Suppressor macrophage treated with lipopolysaccharide for 1 hour (primary cell): Measurements from ENCODE around the gene ZBTB12.
"Not testable (repeated sequence)": the region's sequence is repeated elsewhere in the genome, so short reads cannot be mapped to it uniquely, and the experiment has no call there.

Source experiments
- DNase-seq, 3 donors: peaks; one replicate each; pipeline ENCODE4 v3.0.0-alpha.2; 2020 to 2022

ZBTB12 gene, protein sequence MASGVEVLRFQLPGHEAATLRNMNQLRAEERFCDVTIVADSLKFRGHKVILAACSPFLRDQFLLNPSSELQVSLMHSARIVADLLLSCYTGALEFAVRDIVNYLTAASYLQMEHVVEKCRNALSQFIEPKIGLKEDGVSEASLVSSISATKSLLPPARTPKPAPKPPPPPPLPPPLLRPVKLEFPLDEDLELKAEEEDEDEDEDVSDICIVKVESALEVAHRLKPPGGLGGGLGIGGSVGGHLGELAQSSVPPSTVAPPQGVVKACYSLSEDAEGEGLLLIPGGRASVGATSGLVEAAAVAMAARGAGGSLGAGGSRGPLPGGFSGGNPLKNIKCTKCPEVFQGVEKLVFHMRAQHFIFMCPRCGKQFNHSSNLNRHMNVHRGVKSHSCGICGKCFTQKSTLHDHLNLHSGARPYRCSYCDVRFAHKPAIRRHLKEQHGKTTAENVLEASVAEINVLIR

DNA sequence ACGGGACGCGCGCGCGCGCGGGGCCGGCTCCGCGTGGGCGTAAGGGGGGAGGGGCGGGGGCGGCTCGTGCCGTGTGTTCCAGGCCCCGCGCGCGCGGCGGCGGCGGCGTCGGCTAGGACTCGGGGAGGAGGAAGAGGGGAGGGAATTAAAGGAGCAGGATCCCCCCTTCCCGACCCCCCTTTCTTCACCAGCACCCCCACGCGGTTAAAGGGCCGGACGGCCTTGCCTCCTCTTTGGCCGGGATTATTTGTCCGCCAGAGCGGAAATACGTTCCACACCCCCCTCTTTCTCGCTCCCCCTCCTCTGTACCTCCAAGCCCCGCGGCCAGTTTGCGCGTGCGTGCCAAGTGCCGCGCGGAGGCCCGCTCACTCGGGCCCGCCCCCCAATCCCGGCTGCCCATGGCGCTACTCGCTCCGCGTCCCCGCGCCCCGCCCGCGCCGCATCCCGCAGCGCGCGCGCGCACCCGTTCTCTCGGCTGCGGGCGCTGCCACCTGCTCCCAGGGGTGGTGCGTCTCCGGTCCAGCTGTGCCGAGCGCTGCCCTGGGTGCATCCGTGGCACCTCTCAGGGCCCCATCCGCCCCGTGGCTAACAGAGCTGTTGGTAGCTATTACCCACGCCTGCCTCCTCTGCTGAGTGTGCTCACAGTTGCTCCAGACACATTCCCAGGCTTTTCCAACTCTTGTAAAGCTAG is at the start of gene ZBTB12:
ZBTB12 (minus strand) TSS at position 134 of the 691 bp plus-strand sequence. CDS start 781 bp downstream, outside the sequence.
- DNase-seq = peak; percentile 75 to 86 (median 78)

DNA sequence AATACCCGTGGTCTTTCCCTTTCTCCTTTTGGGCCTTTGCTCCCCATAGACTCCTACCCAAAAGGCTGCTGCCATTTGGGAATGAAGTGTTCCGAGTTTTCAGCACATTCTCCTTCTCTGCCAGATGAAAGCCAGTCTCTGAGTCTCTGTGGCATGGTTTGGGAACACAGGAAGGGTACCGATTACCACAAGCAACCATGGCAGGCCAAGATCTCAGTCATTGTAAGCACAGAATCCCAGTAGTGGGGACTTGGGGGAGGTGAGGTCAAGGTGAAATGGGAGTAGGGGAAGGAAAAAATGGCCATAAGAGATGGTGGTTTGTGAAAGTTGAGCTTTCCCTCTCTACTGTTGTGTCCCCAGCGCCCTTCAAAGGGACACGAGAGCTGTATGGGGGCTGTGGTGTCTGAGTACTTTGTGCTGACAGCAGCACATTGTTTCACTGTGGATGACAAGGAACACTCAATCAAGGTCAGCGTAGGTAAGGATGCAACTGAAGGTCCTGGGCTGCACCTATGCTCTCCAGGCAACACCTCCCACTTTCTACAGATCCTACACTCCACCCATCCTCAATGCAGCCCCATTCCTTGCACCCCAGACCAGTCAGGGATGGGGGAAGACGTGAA is 48.2 kb upstream of the ZBTB12 start:
- DNase-seq = no peak

DNA sequence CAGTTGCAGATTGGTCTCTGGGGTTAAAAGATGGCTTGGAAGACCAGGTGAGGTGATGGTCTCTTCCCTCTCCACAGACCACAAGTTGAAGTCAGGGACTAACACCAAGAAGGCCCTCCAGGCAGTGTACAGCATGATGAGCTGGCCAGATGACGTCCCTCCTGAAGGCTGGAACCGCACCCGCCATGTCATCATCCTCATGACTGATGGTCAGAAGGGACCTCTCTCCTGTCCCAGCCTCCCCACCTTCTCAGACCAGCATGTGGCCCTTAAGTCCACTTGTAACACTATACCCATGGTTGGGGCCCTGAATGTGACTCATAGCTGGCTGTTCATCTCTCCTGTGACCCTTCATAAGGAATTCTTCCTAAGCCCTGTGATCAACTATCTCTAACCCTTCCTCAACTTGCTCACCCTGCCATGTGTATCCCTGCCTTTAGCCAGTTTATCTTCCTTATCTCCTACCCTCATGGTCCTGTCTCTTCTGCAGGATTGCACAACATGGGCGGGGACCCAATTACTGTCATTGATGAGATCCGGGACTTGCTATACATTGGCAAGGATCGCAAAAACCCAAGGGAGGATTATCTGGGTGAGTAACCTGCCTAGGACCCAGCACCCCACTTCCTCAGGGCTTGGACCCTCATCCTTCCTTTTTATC is 47.0 kb upstream of the ZBTB12 start:
- peak; percentile 64 to 72 (median 68) for DNase-seq

DNA sequence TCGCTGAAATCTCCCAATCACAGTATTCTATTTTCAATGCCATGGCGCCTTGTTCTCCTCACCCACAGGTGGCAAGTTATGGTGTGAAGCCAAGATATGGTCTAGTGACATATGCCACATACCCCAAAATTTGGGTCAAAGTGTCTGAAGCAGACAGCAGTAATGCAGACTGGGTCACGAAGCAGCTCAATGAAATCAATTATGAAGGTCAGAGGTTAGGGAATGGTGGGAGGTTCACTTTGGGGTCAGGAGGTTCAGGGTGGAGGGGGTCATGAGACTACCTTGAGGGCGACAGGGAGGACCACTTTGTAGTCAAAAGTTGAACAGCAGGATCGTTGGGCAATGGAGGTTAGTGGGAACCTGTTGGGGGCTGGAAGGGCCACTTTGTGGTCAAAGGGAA is 46.4 kb upstream of the ZBTB12 start:
- DNase-seq = no peak

DNA sequence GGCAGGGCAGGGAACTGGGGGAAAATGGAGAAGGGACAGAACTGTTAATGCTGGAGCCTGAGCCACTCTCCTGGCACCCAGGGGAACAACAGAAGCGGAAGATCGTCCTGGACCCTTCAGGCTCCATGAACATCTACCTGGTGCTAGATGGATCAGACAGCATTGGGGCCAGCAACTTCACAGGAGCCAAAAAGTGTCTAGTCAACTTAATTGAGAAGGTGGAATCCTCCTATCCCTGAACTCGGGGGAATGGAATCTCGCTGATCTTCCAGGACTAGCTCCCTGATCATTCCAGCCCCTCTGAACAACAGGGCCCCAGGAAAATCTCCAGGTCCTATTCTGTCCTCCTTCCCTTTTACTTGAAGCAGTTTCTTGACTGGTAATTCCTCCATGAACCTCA is 46.0 kb upstream of the ZBTB12 start:
- no peak for DNase-seq

DNA sequence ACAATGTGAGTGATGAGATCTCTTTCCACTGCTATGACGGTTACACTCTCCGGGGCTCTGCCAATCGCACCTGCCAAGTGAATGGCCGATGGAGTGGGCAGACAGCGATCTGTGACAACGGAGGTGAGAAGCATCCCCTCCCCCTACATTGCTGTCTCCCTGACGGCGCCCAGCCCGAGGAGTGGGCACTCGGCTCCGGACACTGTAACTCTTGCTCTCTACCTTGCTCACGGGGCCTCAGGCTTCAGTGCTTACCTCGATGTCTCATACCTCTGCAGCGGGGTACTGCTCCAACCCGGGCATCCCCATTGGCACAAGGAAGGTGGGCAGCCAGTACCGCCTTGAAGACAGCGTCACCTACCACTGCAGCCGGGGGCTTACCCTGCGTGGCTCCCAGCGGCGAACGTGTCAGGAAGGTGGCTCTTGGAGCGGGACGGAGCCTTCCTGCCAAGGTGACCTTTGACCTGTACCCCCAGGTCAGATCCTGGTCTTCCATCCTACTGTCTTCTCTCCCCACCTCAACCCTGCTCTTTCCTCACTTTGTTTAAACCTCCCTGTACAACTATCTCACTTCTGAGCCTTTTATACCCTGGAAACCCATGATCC is 45.3 kb upstream of the ZBTB12 start:
- DNase-seq = no peak

DNA sequence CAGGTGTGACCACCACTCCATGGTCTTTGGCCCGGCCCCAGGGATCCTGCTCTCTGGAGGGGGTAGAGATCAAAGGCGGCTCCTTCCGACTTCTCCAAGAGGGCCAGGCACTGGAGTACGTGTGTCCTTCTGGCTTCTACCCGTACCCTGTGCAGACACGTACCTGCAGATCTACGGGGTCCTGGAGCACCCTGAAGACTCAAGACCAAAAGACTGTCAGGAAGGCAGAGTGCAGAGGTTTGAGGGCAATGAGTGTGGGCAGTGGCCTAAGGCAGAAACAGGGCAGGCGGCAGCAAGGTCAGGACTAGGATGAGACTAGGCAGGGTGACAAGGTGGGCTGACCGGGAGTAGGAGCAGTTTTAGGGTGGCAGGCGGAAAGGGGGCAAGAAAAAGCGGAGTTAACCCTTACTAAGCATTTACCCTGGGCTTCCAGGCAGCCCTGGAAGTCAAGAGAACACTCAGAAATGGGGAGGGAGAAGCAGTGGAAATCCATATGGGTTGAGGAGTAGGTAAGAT is 44.5 kb upstream of the ZBTB12 start:
- DNase-seq = no peak

DNA sequence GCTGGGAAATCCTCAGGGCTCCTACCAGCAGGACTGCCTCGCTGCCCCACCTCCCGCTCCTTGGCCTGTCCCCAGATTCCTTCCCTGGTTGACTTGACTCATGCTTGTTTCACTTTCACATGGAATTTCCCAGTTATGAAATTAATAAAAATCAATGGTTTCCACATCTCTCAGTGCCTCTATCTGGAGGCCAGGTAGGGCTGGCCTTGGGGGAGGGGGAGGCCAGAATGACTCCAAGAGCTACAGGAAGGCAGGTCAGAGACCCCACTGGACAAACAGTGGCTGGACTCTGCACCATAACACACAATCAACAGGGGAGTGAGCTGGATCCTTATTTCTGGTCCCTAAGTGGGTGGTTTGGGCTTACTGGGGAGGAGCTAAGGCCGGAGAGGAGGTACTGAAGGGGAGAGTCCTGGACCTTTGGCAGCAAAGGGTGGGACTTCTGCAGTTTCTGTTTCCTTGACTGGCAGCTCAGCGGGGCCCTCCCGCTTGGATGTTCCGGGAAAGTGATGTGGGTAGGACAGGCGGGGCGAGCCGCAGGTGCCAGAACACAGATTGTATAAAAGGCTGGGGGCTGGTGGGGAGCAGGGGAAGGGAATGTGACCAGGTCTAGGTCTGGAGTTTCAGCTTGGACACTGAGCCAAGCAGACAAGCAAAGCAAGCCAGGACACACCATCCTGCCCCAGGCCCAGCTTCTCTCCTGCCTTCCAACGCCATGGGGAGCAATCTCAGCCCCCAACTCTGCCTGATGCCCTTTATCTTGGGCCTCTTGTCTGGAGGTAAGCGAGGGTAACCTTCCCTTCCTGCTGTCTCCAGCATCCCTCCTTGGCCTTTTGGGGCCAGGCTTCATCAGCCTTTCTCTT is 43.9 kb upstream of the ZBTB12 start, which contains the start of gene CFB:
CFB (plus strand) TSS at position 589 of the 863 bp plus-strand sequence; CDS start at position 716, 127 bp downstream.
- peak; percentile 86 to 92 (median 90) for DNase-seq

DNA sequence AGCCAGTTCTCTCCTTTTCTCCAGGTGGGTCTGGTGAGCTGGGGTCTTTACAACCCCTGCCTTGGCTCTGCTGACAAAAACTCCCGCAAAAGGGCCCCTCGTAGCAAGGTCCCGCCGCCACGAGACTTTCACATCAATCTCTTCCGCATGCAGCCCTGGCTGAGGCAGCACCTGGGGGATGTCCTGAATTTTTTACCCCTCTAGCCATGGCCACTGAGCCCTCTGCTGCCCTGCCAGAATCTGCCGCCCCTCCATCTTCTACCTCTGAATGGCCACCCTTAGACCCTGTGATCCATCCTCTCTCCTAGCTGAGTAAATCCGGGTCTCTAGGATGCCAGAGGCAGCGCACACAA is 43.2 kb upstream of the ZBTB12 start:
- no peak for DNase-seq

DNA sequence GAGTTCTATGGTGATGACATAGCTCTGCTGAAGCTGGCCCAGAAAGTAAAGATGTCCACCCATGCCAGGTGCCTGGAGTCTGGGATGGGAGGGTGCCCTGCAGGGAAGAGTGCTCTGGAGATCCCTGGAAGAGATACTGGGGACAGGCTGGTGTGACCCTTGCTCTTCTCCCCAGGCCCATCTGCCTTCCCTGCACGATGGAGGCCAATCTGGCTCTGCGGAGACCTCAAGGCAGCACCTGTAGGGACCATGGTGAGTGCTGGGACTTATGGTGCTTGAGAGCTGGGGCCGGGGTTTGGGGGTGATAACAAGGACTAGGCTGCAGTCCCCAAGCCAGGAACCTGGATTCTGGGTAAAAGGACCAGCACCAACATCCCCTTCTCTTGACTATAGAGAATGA is 41.9 kb upstream of the ZBTB12 start:
- DNase-seq = no peak

DNA sequence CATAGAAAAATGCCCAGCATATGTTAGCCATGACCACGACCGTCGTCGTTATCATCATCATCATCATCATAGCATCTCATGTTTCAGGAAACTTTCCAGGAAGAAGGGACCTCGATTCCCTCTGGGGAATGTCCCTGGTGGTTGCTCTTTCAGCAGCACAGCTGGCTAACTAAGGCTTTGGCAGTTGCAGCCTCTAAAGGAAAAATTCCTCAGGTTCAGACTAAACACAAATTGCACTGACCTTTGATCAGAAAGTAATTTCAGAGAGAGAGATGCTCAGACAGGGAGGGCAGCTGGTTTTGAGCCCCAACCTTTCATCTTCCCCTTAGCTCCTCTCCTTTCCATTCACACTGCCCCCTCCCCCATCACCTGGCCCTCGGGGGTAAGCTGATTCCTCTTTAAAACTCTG is 38.4 kb upstream of the ZBTB12 start:
- DNase-seq = peak; percentile 23 to 53 (median 46)

DNA sequence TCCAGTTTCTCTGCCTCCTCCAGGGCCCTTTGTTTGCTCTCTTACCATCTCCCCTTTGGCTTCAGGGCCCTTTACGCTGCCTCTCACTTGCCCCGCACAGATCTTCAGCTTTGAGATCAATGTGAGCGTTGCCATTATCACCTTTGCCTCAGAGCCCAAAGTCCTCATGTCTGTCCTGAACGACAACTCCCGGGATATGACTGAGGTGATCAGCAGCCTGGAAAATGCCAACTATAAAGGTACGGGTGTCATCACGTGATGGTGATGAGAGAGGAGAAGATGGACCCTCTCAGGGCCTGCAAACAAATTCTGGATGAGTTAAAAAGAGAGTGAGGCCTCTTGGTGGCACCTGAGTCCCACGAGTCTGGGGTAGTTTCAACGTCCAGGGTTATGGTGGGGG is 33.9 kb upstream of the ZBTB12 start:
- DNase-seq = no peak

DNA sequence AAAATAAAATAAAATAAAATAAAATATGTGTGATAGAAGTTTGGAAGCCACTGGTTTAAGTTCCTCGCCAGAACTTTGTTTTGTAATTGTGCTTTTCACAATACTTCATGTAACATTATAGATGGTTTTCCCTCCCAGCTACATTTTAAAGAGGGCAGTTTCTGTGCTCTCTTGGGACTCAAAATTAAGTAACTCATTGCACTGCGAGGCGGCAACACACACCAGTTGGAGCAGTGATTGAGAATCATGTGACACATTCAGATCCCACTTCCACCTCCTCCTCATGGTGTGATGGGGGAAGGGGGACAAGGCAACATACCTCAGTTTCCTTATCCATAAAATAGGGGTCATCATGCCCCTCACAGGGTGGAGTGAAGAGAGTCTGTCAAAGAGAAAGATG is 33.1 kb upstream of the ZBTB12 start:
- peak in 2 of 3 donors; percentile 22 to 34 for DNase-seq

DNA sequence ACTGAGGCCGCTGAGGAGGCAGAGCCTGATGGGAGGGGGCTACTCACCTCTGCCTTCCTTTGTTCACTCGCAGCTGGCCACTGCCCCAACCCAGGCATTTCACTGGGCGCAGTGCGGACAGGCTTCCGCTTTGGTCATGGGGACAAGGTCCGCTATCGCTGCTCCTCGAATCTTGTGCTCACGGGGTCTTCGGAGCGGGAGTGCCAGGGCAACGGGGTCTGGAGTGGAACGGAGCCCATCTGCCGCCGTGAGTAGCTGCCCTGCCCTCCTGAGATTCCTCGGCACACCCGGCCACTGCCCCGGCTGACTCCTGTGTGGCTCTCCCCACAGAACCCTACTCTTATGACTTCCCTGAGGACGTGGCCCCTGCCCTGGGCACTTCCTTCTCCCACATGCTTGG is 31.7 kb upstream of the ZBTB12 start:
- DNase-seq = no peak

DNA sequence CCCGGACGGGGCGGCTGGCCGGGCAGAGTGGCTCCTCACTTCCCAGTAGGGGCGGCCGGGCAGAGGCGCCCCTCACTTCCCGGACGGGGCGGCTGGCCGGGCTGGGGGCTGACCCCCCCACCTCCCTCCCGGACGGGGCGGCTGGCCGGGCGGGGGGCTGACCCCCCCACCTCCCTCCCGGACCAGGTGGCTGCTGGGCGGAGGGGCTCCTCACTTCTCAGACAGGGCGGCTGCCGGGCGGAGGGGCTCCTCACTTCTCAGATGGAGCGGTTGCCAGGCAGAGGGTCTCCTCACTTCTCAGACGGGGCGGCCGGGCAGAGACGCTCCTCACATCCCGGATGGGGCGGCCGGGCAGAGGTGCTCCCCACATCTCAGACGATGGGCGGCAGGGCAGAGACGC is 30.3 kb upstream of the ZBTB12 start:
- DNase-seq = not testable (repeated sequence)

DNA sequence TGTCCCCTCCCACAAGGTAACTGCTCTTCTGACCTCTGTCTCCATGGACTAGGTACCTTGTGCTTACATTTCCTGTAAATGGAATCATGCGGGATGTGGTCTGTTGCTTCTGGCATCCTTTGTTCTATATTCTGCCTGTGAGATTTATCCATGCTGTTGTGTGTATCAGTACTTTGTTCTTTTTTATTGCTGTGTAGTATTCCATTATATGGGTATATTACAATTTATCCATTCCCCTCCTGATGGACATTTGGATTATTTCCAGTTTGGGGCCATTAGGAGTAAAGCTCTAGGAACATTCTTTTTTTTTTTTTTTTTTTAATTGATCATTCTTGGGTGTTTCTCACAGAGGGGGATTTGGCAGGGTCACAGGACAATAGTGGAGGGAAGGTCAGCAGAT is 29.1 kb upstream of the ZBTB12 start:
- no peak for DNase-seq

DNA sequence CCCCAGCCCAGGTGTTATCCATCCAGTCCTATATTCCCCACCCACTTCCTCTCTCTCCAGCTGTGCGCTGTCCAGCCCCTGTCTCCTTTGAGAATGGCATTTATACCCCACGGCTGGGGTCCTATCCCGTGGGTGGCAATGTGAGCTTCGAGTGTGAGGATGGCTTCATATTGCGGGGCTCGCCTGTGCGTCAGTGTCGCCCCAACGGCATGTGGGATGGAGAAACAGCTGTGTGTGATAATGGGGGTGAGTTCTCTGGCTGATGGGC is 26.7 kb upstream of the ZBTB12 start:
- DNase-seq = no peak

DNA sequence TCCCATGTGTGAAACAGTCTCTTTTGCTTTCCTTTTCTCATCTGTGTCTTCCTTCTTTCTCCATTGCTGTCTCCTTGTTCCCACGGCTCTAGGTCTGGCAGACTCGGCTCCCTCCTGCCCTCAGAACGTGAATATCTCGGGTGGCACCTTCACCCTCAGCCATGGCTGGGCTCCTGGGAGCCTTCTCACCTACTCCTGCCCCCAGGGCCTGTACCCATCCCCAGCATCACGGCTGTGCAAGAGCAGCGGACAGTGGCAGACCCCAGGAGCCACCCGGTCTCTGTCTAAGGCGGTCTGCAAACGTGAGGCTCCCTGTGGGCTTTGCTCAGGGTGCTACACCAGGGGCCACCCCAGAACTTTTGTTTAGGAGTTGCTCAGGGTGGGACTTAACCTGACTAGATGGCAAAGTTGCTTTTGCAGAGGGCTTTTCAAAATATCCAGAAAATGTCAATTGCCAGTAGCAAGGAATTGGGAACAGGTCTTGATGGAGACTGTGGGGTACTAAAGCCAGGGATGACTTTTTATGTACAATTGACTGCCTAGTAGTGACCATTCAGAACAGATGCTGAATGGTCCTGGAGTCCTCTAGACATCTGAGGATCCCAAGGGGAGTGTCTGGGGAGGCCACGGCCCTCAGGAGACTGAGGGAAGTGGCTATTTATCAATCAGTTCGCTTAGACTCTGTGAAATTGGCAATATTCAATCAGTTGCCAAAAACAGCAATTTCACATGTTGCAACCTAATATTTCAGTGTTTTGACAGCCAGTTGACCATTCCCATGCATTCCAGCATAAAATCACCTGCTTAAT is 26.2 kb upstream of the ZBTB12 start:
- no peak for DNase-seq

DNA sequence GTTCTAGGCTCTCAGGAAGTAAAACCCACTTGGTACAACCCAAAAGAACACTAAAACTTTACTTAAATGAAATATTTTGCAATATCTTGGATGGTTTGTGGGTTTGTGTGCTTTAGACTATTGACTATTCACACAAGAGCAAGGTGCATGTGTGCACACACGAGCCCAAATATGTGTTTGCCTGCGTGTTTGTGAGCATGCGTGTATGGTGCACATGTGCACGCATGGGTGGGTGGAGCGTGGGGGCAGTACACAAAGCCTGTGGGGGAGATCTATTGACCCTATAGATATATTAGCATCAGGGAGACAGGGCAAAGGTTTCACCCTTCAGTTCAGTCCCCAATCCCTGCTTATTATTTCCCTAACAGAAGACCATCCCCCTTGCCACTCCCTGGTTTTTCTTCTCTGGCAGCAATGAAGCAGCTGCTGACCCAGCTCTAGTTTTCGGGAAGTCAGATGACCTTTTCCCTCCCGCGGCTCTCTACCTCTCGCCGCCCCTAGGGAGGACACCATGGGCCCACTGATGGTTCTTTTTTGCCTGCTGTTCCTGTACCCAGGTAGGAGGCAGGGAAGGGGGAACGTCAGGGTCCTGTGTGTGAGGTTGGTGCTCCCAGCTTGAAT is 25.5 kb upstream of the ZBTB12 start, which contains the start of gene C2:
C2 (plus strand) TSS at position 476 of the 621 bp plus-strand sequence; CDS start at position 512, 36 bp downstream.
- DNase-seq = peak in 2 of 3 donors; percentile 50 to 53

DNA sequence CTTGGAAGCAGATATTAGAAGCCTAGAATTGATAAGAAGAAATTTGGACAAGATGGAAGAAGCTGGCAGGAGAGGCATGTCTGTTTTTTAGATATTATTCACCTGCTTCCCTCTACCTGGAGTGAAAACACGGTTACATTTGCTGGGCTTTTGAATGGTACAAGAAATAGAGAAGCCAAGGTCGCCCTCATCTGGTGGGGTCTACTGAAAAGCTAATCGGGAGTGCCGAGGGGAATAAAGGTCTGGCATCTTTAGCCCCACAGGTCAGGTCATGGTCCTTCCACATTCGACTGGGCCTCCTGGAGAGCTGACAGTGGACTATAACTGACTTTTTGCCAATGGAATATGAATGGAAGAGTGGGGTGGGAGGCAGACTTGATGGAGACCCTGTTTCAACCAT is 21.1 kb upstream of the ZBTB12 start:
- DNase-seq = peak; percentile 37 to 46 (median 38)
